ENCODE results near the gene JUP. TPM values are rescaled to one million over a fixed set of nuclear protein-coding genes. Genes with fewer than 3 reads are reported as not detected.

Gene JUP
- total and polyA plus RNA-seq, 2 of the 13 experiments (the other 11 are each of a cell fraction or from before 2014, with no cell fraction given), result 12.1 to 20.6 TPM

GRCh38 chr17:41792845-41793783 is 6.6 kb upstream of the JUP start (continued):
- TF ChIP-seq GABPB1 (CRISPR knock-in tag; IDR thresholded peaks at IDR 0.05), result peak; percentile 64; the same call in 1 of the 2 replicates
- TF ChIP-seq CBX2 (IDR thresholded peaks at IDR 0.05; ENCODE audit: low read depth, low read length), result no peak
- TF ChIP-seq CBX2 (CRISPR knock-in tag; IDR thresholded peaks at IDR 0.05; ENCODE audit: low read depth), result no peak
- TF ChIP-seq ZNF383 (CRISPR knock-in tag; IDR thresholded peaks at IDR 0.05; ENCODE audit: borderline replicate concordance), result no peak
- TF ChIP-seq ZBTB40 (IDR thresholded peaks at IDR 0.05), result no peak
- TF ChIP-seq ZBTB40 (CRISPR knock-in tag; IDR thresholded peaks at IDR 0.05), result no peak
- peak; percentile 37; the same call in 1 of the 3 replicates for TF ChIP-seq MXI1 (IDR thresholded peaks at IDR 0.05; ENCODE audit: borderline replicate concordance, low read depth, low read length)
- 0 out of 2 replicates have a peak, but pooled peaks have one; percentile 70 for TF ChIP-seq ZFP41 (CRISPR knock-in tag; IDR thresholded peaks at IDR 0.05; ENCODE audit: borderline replicate concordance)
- peak; percentile 55; the same call in 1 of the 2 replicates for TF ChIP-seq ZNF614 (CRISPR knock-in tag; IDR thresholded peaks at IDR 0.05; ENCODE audit: borderline replicate concordance)
- peak; percentile 48; the same call in 1 of the 2 replicates for TF ChIP-seq ZFP91 (CRISPR knock-in tag; IDR thresholded peaks at IDR 0.05; ENCODE audit: borderline replicate concordance)
- peak; percentile 37; the same call in 1 of the 2 replicates for TF ChIP-seq TBX2 (CRISPR knock-in tag; IDR thresholded peaks at IDR 0.05; ENCODE audit: borderline replicate concordance)
